MCF 10A (cell line): Measurements from ENCODE around the gene NHLRC4. TPM values are rescaled to one million over a fixed set of nuclear protein-coding genes. Genes with fewer than 3 reads are reported as not detected.

Experiments
- BruUV-seq: library from RNA; stranded (reverse); fragments of 400-500 nt; replicated peaks from 2 replicates; lab custom pipeline; 2021; lab: Mats Ljungman, UMichigan
- CTCF ChIA-PET: fragments of 300-600 bp; sonication (Branson Sonifier 250); formaldehyde crosslinking; extraction: SDS; loops from one replicate; lab custom pipeline; 2021; ENCODE audit warnings: antibody characterized with exemption, inconsistent platforms; lab: Yijun Ruan, JAX
- POLR2A ChIA-PET: fragments of 300-600, 350-650 bp; sonication (Branson Sonifier 250); formaldehyde crosslinking; extraction: SDS; loops from one replicate; lab custom pipeline; 2020; ENCODE audit warnings: antibody characterized with exemption, inconsistent platforms; lab: Yijun Ruan, JAX
- DNase-seq: peaks from one replicate; pipeline ENCODE4 v3.0.0-alpha.2; 2018; ENCODE audit not compliant: unreplicated experiment
- H3K27ac Mint-ChIP-seq: one replicate; pipeline ENCODE4 v1.8.0; 2022; ENCODE audit warnings: mild to moderate bottlenecking, low read depth, mixed read lengths; ENCODE audit not compliant: unreplicated experiment
- H3K27me3 Mint-ChIP-seq: one replicate; pipeline ENCODE4 v1.8.0; 2022; ENCODE audit warnings: mixed read lengths; ENCODE audit not compliant: insufficient read depth, unreplicated experiment
- H3K36me3 Mint-ChIP-seq: one replicate; pipeline ENCODE4 v1.8.0; 2022; ENCODE audit warnings: mild to moderate bottlenecking, moderate library complexity, mixed read lengths; ENCODE audit not compliant: insufficient read depth, unreplicated experiment
- H3K4me1 Mint-ChIP-seq: one replicate; pipeline ENCODE4 v1.8.0; 2022; ENCODE audit warnings: mixed read lengths; ENCODE audit not compliant: insufficient read depth, unreplicated experiment
- H3K4me3 Mint-ChIP-seq: one replicate; pipeline ENCODE4 v1.8.0; 2022; ENCODE audit warnings: mild to moderate bottlenecking, moderate library complexity, mixed read lengths; ENCODE audit not compliant: unreplicated experiment
- H3K9me3 Mint-ChIP-seq: one replicate; pipeline ENCODE4 v1.8.0; 2022; ENCODE audit warnings: mixed read lengths; ENCODE audit not compliant: unreplicated experiment
- intact Hi-C: fragments of 100-400 bp; cut with micrococcal nuclease; formaldehyde crosslinking; loops from 2 replicates; pipeline ENCODE4 v1.14.1; 2022
- total RNA-seq: library from RNA; stranded (reverse); gene quantifications from 2 replicates; pipeline ENCODE4 v1.2.3, GENCODE V29; 2022
- TF ChIP-seq, protein P1 (sequence below): fragments of 200-600 bp; IDR thresholded peaks from one replicate; pipeline ENCODE4 v1.8.0; 2022; ENCODE audit warnings: antibody characterized with exemption, mild to moderate bottlenecking; ENCODE audit not compliant: unreplicated experiment

Gene NHLRC4
- total RNA-seq, 1 experiment from 2014 or later, result not detected

DNA sequence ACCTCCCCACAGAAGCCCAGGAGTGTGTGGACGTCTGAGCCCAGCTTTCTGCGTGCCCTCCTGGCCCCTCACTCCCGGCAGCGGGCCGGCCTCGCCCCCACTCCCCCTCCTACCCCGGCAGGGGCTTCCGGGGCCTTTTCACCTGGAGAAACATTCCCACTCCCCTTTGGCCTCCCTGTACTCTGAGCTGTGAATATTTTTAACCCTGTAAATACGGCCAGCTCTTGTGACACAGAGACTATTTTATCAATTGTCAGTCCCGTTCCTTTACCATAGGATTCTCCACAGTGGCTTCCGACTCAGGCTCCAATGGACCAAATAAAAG lies 12.5 kb upstream of the NHLRC4 start:
- H3K27ac Mint-ChIP-seq, result no peak overlapping the region
- ChIA-PET POLR2A (no interaction called here), CTCF (interaction anchor here (0.5 kb wide), 1 partner anchor 416 kb away, joined by 4 read pairs; no protein-coding TSS in a partner anchor)
- no peak overlapping the region for H3K4me3 Mint-ChIP-seq
- no peaks in the 10 kb centered on the region for H3K27me3 Mint-ChIP-seq
- H3K36me3 Mint-ChIP-seq, result no peaks in the 10 kb centered on the region
- H3K9me3 Mint-ChIP-seq, result no peaks in the 10 kb centered on the region
- intact Hi-C loops, result no loop called here
- DNase-seq, result no peak
- no TSS peak for BruUV-seq
- no peaks in the 10 kb centered on the region for H3K4me1 Mint-ChIP-seq
- TF ChIP-seq, protein P1, sequence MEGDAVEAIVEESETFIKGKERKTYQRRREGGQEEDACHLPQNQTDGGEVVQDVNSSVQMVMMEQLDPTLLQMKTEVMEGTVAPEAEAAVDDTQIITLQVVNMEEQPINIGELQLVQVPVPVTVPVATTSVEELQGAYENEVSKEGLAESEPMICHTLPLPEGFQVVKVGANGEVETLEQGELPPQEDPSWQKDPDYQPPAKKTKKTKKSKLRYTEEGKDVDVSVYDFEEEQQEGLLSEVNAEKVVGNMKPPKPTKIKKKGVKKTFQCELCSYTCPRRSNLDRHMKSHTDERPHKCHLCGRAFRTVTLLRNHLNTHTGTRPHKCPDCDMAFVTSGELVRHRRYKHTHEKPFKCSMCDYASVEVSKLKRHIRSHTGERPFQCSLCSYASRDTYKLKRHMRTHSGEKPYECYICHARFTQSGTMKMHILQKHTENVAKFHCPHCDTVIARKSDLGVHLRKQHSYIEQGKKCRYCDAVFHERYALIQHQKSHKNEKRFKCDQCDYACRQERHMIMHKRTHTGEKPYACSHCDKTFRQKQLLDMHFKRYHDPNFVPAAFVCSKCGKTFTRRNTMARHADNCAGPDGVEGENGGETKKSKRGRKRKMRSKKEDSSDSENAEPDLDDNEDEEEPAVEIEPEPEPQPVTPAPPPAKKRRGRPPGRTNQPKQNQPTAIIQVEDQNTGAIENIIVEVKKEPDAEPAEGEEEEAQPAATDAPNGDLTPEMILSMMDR, result no peak

DNA sequence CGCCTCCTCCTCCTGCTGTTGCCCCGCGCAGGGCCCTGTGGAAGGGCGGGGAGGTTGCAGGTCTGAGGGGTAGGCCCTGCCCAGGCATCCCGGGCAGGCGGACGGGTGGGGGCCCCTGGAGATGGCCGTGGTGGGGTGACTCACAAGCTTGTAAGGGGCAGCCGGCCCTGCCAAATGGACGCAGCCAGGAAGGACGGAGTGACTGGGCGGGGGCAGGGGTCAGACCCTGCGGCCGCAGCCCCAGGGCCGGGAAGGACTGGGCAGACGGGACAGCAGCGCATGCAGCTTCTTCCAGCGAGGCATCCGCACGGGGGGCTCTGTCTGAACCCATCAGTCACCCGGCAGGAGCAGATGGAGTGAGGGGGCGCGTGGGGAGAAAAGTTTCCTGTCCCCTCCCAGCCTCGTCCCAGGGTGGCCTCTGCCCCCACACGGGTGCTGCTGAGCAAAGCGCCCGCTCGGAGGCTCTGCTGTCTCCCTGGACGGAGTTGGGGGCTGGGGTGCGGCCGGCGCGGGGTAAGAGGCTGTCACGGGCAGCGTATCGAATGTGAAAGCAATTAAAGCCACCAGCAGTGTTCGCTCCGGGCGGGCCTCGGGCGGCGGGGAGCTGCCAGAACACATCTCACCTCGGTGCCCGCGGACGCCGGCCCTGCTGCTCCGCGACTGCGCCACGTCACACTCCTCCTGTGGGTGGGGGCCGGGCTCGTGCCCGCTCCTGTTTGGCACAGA lies 12.0 kb upstream of the NHLRC4 start:
- ChIA-PET CTCF (interaction anchor here (0.7 kb wide), 1 partner anchor 26 kb away, joined by 3 read pairs; no protein-coding TSS in a partner anchor), POLR2A (no interaction called here)
- no peaks in the 10 kb centered on the region for H3K36me3 Mint-ChIP-seq
- H3K27ac Mint-ChIP-seq, result no peak overlapping the region
- TF ChIP-seq, protein P1, result no peak
- no peaks in the 10 kb centered on the region for H3K27me3 Mint-ChIP-seq
- intact Hi-C loops, result no loop called here
- no peaks in the 10 kb centered on the region for H3K9me3 Mint-ChIP-seq
- no peaks in the 10 kb centered on the region for H3K4me1 Mint-ChIP-seq
- H3K4me3 Mint-ChIP-seq, result no peak overlapping the region
- BruUV-seq, result no TSS peak
- DNase-seq, result no peak

DNA sequence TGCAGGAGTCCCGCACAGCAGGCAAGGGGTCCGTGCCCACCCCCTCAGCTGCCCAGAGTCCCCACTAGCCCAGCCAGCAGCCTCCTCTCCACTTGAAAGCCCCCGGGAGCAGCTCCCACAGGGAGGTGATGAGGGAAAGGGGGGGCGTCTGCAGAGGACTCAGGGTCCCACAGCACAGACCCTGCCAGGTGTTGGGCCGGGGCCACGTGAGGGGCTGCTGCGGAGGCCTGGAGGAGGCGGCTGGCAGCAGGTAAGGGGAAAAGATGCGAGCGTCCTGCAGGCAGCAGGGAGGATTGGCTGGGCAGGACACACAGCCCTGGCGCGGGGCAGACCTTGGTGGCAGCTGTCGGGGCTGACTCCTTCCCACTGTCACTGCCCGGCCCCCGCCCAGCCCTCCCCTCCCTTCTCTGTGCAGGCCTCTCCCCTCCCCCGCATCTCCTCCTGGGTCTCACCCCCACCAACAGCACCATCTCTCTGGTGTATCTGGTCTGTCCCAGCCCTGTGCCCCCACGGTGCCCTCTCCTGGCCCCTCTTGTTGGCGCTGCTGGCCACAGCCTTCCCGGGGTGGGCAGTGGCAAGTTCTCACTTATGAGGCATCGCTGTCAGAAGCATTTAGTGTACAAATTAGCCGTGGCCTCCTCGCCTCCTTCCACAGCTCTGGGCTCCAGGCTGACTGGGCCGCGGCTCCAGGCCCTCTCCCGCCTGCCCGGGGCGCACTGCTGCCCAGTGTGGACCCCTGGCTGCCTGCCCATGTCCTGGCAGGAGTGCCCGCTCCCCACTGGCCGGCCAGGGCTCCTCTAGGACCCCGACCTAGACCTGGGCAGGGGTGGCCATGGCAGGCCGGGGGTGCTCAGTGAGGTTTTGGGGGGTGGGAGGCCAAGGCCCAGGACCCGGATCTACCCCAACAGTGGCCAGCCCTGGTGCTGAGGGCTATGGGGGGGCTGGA lies 11.0 kb upstream of the NHLRC4 start:
- Mint-ChIP-seq H3K27ac (no peak overlapping the region), H3K4me3 (no peak overlapping the region), H3K27me3 (no peaks in the 10 kb centered on the region), H3K36me3 (no peaks in the 10 kb centered on the region), H3K4me1 (no peaks in the 10 kb centered on the region), H3K9me3 (no peaks in the 10 kb centered on the region)
- BruUV-seq, result no TSS peak
- ChIA-PET CTCF (interaction anchor here (0.7 kb wide), 1 partner anchor 25 kb away, joined by 3 read pairs; no protein-coding TSS in a partner anchor), POLR2A (no interaction called here)
- no peak for DNase-seq
- intact Hi-C loops, result no loop called here
- TF ChIP-seq, protein P1, result no peak
